ENCODE results near the gene C1QTNF1. TPM values are rescaled to one million over a fixed set of nuclear protein-coding genes. Genes with fewer than 3 reads are reported as not detected.

Gene C1QTNF1
- total and polyA plus RNA-seq, 9 of the 15 experiments (the other 6 are each of a cell fraction or from before 2014, with no cell fraction given): 0.09 TPM; not detected in 8

GRCh38 chr17:79042421-79043190, 18.6 kb downstream of the C1QTNF1 start (continued):
- TF ChIP-seq REST (IDR thresholded peaks at IDR 0.05; ENCODE audit: borderline replicate concordance): peak; percentile 49; the same call in 1 of the 2 replicates
- TF ChIP-seq REST (CRISPR knock-in tag; IDR thresholded peaks at IDR 0.05; ENCODE audit: low read depth): no peak
- TF ChIP-seq SMC3 (conservative IDR thresholded peaks at IDR 0.05; ENCODE audit: insufficient read depth, low read depth, low read length): peak; percentile 67
- no peak for TF ChIP-seq ZNF318 (IDR thresholded peaks at IDR 0.05; ENCODE audit: borderline replicate concordance in 1 of 2, low read depth in 1 of 2)
- TF ChIP-seq RAD21 (CRISPR knock-in tag; conservative IDR thresholded peaks at IDR 0.05 in 1 of 2, IDR thresholded peaks at IDR 0.05 in 1 of 2): peak; percentile 41 to 80
- peak; percentile 27 for TF ChIP-seq PHF20 (IDR thresholded peaks at IDR 0.05; ENCODE audit: partially characterized antibody)

Measured in K562 (cell line).